Measurements from ENCODE around the gene IMP4.

DNA sequence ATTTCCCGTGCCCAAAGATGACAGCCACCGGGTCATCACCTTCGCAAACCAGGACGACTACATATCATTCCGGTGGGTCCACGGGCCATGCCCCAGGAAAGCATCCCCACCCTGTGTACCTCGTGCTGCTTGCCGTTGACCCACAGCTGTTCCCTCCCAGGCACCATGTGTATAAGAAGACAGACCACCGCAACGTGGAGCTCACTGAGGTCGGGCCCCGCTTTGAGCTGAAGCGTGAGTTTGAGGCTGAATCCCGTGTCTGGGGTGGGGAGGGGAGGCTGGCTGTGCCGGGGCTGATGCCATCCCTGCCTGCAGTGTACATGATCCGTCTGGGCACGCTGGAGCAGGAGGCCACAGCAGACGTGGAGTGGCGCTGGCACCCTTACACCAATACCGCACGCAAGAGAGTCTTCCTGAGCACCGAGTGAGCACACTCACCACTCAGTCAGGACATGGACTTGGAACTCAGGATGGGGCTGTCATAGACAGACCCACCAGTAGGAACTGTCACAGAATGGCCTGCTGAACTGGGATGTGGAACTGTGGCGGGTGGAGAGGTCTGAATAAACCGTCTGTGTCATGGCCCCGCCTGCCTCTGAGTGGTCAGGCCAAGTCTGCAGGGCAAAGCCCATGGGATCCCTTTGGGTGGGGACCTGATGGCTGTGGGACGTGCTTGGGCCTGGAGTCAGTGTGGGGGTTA, 3.5 kb downstream of the IMP4 start:
- TF ChIP-seq, protein P1, sequence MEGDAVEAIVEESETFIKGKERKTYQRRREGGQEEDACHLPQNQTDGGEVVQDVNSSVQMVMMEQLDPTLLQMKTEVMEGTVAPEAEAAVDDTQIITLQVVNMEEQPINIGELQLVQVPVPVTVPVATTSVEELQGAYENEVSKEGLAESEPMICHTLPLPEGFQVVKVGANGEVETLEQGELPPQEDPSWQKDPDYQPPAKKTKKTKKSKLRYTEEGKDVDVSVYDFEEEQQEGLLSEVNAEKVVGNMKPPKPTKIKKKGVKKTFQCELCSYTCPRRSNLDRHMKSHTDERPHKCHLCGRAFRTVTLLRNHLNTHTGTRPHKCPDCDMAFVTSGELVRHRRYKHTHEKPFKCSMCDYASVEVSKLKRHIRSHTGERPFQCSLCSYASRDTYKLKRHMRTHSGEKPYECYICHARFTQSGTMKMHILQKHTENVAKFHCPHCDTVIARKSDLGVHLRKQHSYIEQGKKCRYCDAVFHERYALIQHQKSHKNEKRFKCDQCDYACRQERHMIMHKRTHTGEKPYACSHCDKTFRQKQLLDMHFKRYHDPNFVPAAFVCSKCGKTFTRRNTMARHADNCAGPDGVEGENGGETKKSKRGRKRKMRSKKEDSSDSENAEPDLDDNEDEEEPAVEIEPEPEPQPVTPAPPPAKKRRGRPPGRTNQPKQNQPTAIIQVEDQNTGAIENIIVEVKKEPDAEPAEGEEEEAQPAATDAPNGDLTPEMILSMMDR (IDR thresholded peaks at IDR 0.05; ENCODE audit: control extremely low read depth in 1 of 3, insufficient read depth in 1 of 3, low read depth in 1 of 3, low read length in 3 of 3), result no peak
- no peak for TF ChIP-seq POLR2AphosphoS5 (IDR thresholded peaks at IDR 0.05; ENCODE audit: low read depth, low read length)
- TF ChIP-seq RAD21 (IDR thresholded peaks at IDR 0.05 in 1 of 2, conservative IDR thresholded peaks at IDR 0.05 in 1 of 2; ENCODE audit: low read depth in 2 of 2, low read length in 2 of 2), result no peak
- TF ChIP-seq PHF8 (conservative IDR thresholded peaks at IDR 0.05; ENCODE audit: low read depth, low read length), result no peak
- no peak for TF ChIP-seq EP300 (IDR thresholded peaks at IDR 0.05; ENCODE audit: borderline replicate concordance in 1 of 2, low read depth in 2 of 2, low read length in 2 of 2)

All from H1 (cell line).